H1 (cell line): Measurements from ENCODE around the gene KCNN4. TPM values are rescaled to one million over a fixed set of nuclear protein-coding genes. Genes with fewer than 3 reads are reported as not detected.
"Not testable (repeated sequence)": the region's sequence is repeated elsewhere in the genome, so short reads cannot be mapped to it uniquely, and the experiment has no call there.

Experiments
- CTCF ChIA-PET: fragments of 300-600 bp; sonication (Branson Sonifier 250); formaldehyde crosslinking; loops from one replicate; lab custom pipeline; 2021; ENCODE audit not compliant: partially characterized antibody; lab: Charles Lee
- POLR2A ChIA-PET: fragments of 300-600 bp; sonication (Branson Sonifier 250); formaldehyde crosslinking; loops from one replicate; lab custom pipeline; 2021; ENCODE audit warnings: inconsistent platforms; ENCODE audit not compliant: partially characterized antibody; lab: Charles Lee
- DNase-seq, 2 experiments: peaks; one replicate each; pipeline versions ENCODE4 v3.0.0 to v3.0.0-alpha.2; 2010 to 2022; ENCODE audit warnings: low spot score in 2 of 2, low read depth in 1 of 2, mixed read lengths in 1 of 2
- FAIRE-seq: peaks from 2 replicates; lab custom pipeline; 2011; peaks lifted over from hg19 to GRCh38; lab: Jason Lieb, UNC
- H2AFZ ChIP-seq: 2 replicates; pipeline ENCODE4 v1.8.1; 2012; ENCODE audit warnings: low read length, inconsistent platforms
- H2AK5ac ChIP-seq: 2 replicates; pipeline ENCODE4 v1.6.1; 2013; ENCODE audit warnings: low read depth, low read length
- H2BK120ac ChIP-seq: replicated peaks from 2 replicates; pipeline ENCODE3; 2013; ENCODE audit warnings: low read depth, low read length, inconsistent platforms
- H2BK12ac ChIP-seq: 2 replicates; pipeline ENCODE4 v1.6.1; 2013; ENCODE audit warnings: low read depth, low read length
- H2BK15ac ChIP-seq: 2 replicates; pipeline ENCODE4 v1.6.1; 2013; ENCODE audit warnings: low read length
- H2BK20ac ChIP-seq: 2 replicates; pipeline ENCODE4 v1.6.1; 2013; ENCODE audit warnings: low read length
- H2BK5ac ChIP-seq: 2 replicates; pipeline ENCODE4 v1.6.1; 2013; ENCODE audit warnings: low read depth, low read length
- H3K14ac ChIP-seq: 2 replicates; pipeline ENCODE4 v1.6.1; 2013; ENCODE audit warnings: inconsistent platforms; ENCODE audit not compliant: insufficient read length
- H3K18ac ChIP-seq: 2 replicates; pipeline ENCODE4 v1.6.1; 2013; ENCODE audit warnings: low read length; ENCODE audit errors: extremely low read depth
- H3K23ac ChIP-seq: 2 replicates; pipeline ENCODE4 v1.6.1; 2013; ENCODE audit warnings: inconsistent platforms; ENCODE audit not compliant: insufficient read length
- H3K23me2 ChIP-seq: 2 replicates; pipeline ENCODE4 v1.6.1; 2013; ENCODE audit warnings: low read depth, low read length
- H3K27ac ChIP-seq: 2 replicates; pipeline ENCODE4 v1.6.1; 2011; ENCODE audit warnings: low read depth, low read length, inconsistent platforms
- H3K27me3 ChIP-seq, 4 experiments: replicated peaks in 1 of 4; 1 replicate in 1 of 4; 2 replicates in 3 of 4; pipeline versions ENCODE4 v1.6.1 to v1.8.1; 2011 to 2013; ENCODE audit warnings: low read length in 3 of 4, mild to moderate bottlenecking in 3 of 4, inconsistent platforms in 2 of 4, mixed read lengths in 2 of 4, moderate library complexity in 1 of 4; ENCODE audit not compliant: control insufficient read depth in 3 of 4, insufficient read depth in 3 of 4; ENCODE audit errors: extremely low read depth in 1 of 4
- H3K36me3 ChIP-seq, 4 experiments: 2 replicates each; pipeline versions ENCODE4 v1.6.1 to v1.8.1; 2011 to 2013; ENCODE audit warnings: mild to moderate bottlenecking in 4 of 4, low read length in 3 of 4, moderate library complexity in 2 of 4, control low read depth in 1 of 4, inconsistent platforms in 1 of 4; ENCODE audit not compliant: insufficient read depth in 4 of 4, control insufficient read depth in 2 of 4
- H3K4ac ChIP-seq: replicated peaks from 2 replicates; pipeline ENCODE3; 2013; ENCODE audit warnings: low read length, low read depth, mixed read lengths, inconsistent platforms; ENCODE audit not compliant: insufficient read length
- H3K4me1 ChIP-seq, 4 experiments: replicated peaks in 1 of 4; 1 replicate in 1 of 4; 2 replicates in 3 of 4; pipeline versions ENCODE4 v1.6.1 to v1.8.1; 2011 to 2013; ENCODE audit warnings: low read length in 3 of 4, inconsistent platforms in 2 of 4, mixed read lengths in 1 of 4; ENCODE audit not compliant: insufficient read depth in 4 of 4, control insufficient read depth in 3 of 4
- H3K4me2 ChIP-seq, 2 experiments: 2 replicates each; pipeline versions ENCODE4 v1.6.1 to v1.8.1; 2011 to 2013; ENCODE audit warnings: low read depth in 2 of 2, low read length in 2 of 2, control low read depth in 1 of 2, inconsistent platforms in 1 of 2, mild to moderate bottlenecking in 1 of 2; ENCODE audit not compliant: insufficient read depth in 1 of 2
- H3K4me3 ChIP-seq, 4 experiments: fragments of 200-600, 300-600 bp in 1 of 4; sonication (generic), shearing (Covaris generic), sonication (Bioruptor Twin) in 1 of 4; 2 replicates each; pipeline versions ENCODE4 v1.5.1 to v1.8.1; 2011 to 2016; ENCODE audit warnings: low read length in 4 of 4, low read depth in 3 of 4, control low read depth in 2 of 4, inconsistent platforms in 2 of 4, mild to moderate bottlenecking in 2 of 4, mixed read lengths in 1 of 4, moderate library complexity in 1 of 4; ENCODE audit not compliant: insufficient read depth in 2 of 4; ENCODE audit errors: extremely low read depth in 1 of 4
- H3K56ac ChIP-seq: replicated peaks from 2 replicates; pipeline ENCODE3; 2013; ENCODE audit warnings: low read depth, mild to moderate bottlenecking, mixed read lengths, low read length, inconsistent platforms; ENCODE audit not compliant: insufficient read length
- H3K79me1 ChIP-seq: 2 replicates; pipeline ENCODE4 v1.6.1; 2013; ENCODE audit warnings: low read depth, low read length, control low read depth
- H3K79me2 ChIP-seq, 2 experiments: 2 replicates each; pipeline versions ENCODE4 v1.6.1 to v1.8.1; 2012 to 2013; ENCODE audit warnings: low read length in 2 of 2, mild to moderate bottlenecking in 2 of 2, inconsistent platforms in 1 of 2; ENCODE audit not compliant: insufficient read depth in 2 of 2, control insufficient read depth in 1 of 2
- H3K9ac ChIP-seq, 4 experiments: replicated peaks in 1 of 4; 1 replicate in 1 of 4; 2 replicates in 3 of 4; pipeline versions ENCODE4 v1.6.1 to v1.8.1; 2011 to 2013; ENCODE audit warnings: low read depth in 3 of 4, low read length in 3 of 4, control low read depth in 2 of 4, mild to moderate bottlenecking in 2 of 4, moderate library complexity in 2 of 4, inconsistent platforms in 1 of 4; ENCODE audit errors: extremely low read depth in 1 of 4
- H3K9me3 ChIP-seq, 2 experiments: 2 replicates each; pipeline versions ENCODE4 v1.6.1 to v1.8.1; 2012 to 2013; ENCODE audit warnings: mild to moderate bottlenecking in 2 of 2, moderate library complexity in 2 of 2, control low read depth in 1 of 2, inconsistent platforms in 1 of 2, low read depth in 1 of 2, low read length in 1 of 2, mixed read lengths in 1 of 2; ENCODE audit not compliant: insufficient read depth in 2 of 2
- H4K20me1 ChIP-seq, 2 experiments: replicated peaks in 1 of 2; 2 replicates each; pipeline versions ENCODE3 to v1.8.1; 2011 to 2013; ENCODE audit warnings: inconsistent platforms in 2 of 2, low read length in 2 of 2, mild to moderate bottlenecking in 1 of 2; ENCODE audit not compliant: insufficient read depth in 2 of 2, control insufficient read depth in 1 of 2
- H4K5ac ChIP-seq: 2 replicates; pipeline ENCODE4 v1.6.1; 2013; ENCODE audit warnings: low read length, low read depth, mixed read lengths, inconsistent platforms; ENCODE audit not compliant: insufficient read length
- H4K8ac ChIP-seq: 2 replicates; pipeline ENCODE4 v1.8.0; 2013; ENCODE audit warnings: mild to moderate bottlenecking, moderate library complexity, low read length, inconsistent platforms; ENCODE audit not compliant: insufficient read depth; ENCODE audit errors: extremely low read depth
- H4K91ac ChIP-seq: replicated peaks from 2 replicates; pipeline ENCODE3; 2013; ENCODE audit warnings: low read length, mixed read lengths, inconsistent platforms; ENCODE audit not compliant: insufficient read length
- WGBS, 2 experiments: shearing (Covaris generic) in 1 of 2; methylation state at CpG; one replicate each; pipeline versions ENCODE4 v1.1.6 to v1.1.7; 2013 to 2015; ENCODE audit warnings: low lambda C conversion rate in 2 of 2, mixed read lengths in 2 of 2, inconsistent platforms in 1 of 2, low coverage in 1 of 2, missing lambda C conversion rate in 1 of 2; ENCODE audit not compliant: insufficient replicate concordance in 2 of 2, insufficient coverage in 1 of 2, insufficient read length in 1 of 2; ENCODE audit errors: extremely low coverage in 1 of 2, missing lambda C conversion rate in 1 of 2; 5-methylcytosine and 5-hydroxymethylcytosine counted together
- polyA plus RNA-seq, 7 experiments: library from polyadenylated mRNA; depleted of rRNA in 3 of 7; stranded (reverse) in 5 of 7; unstranded in 2 of 7; fragments of >200 nt in 5 of 7; fragments of 200-250 nt in 2 of 7; gene quantifications; 1 replicate in 5 of 7; 2 replicates in 1 of 7; 4 replicates in 1 of 7; pipeline versions ENCODE4 v1.2.1 to v1.2.3, GENCODE V29; 2011 to 2013; ENCODE audit warnings: missing spikeins in 2 of 7, mixed read lengths in 2 of 7
- total RNA-seq: library from RNA; stranded (reverse); fragmentation: NEBNext Ultra II Directional; extraction: Animal tissue kit (Norgen Biotek cat#: 25700); gene quantifications from 2 replicates; pipeline ENCODE4 v1.2.1, GENCODE V29; 2021

KCNN4 gene
- total and polyA plus RNA-seq, 2 of the 8 experiments (the other 6 are each of a cell fraction or from before 2014, with no cell fraction given) = 0.78 to 1.5 TPM

DNA sequence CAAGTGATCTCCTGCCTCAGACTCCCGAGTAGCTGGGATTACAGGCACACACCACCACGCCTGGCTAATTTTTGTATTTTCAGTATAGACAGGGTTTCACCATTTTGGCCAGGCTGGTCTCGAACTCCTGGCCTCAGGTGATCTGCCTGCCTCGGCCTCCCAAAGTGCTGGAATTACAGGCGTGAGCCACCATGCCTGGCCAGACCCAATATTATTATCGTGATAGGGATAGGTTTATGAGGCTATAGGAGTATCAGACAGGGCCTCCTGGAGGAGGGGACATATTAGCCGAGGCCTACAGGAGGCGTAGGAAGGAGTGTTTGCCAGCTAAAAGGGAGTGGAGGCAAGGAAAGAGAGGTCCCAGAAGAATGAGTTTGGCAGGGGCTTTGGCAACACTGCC, 16.1 kb downstream of the KCNN4 start:
- not testable (repeated sequence) for H3K27me3 ChIP-seq, H3K79me1 ChIP-seq, H3K23me2 ChIP-seq, H2BK20ac ChIP-seq, H2BK5ac ChIP-seq, H4K20me1 ChIP-seq, H4K5ac ChIP-seq, H3K4me2 ChIP-seq, H3K14ac ChIP-seq, H3K27ac ChIP-seq, H2AK5ac ChIP-seq, H2BK12ac ChIP-seq, H3K9me3 ChIP-seq, DNase-seq, H3K4me3 ChIP-seq, H3K18ac ChIP-seq, H3K4ac ChIP-seq, H2BK120ac ChIP-seq, H3K4me1 ChIP-seq, H4K91ac ChIP-seq, H4K8ac ChIP-seq, H3K9ac ChIP-seq, H3K56ac ChIP-seq, H2AFZ ChIP-seq, H3K36me3 ChIP-seq, H2BK15ac ChIP-seq, H3K79me2 ChIP-seq, H3K23ac ChIP-seq, FAIRE-seq
- POLR2A ChIA-PET = interaction anchor here (0.6 to 4.1 kb wide), 3 partner anchors 10 to 249 kb away, joined by 3 to 33 read pairs (median 3); partner anchors contain the start of gene SMG9
- 74% methylated on average over 8 of the region's 8 CpGs; no CpG with 5 or more reads in 1 of the 2 experiments for WGBS, 2 experiments
- CTCF ChIA-PET = interaction anchor here (0.9 to 37.0 kb wide), 7 partner anchors 8 to 1358 kb away, joined by 3 to 703 read pairs (median 7); partner anchors contain the start of genes KCNN4 and SMG9
